HepG2 (cell line): Measurements from ENCODE around the gene KRT76.

Experiments
- ARID3A ChIP-seq: IDR thresholded peaks from 2 replicates; pipeline ENCODE4 v1.6.1; 2012; ENCODE audit warnings: low read depth, low read length, improper control_type of control experiment
- CTCF ChIP-seq: sonication (generic); formaldehyde crosslinking; IDR thresholded peaks from 2 replicates; pipeline ENCODE4 v1.5.0; 2020; ENCODE audit warnings: mild to moderate bottlenecking, missing genetic modification reagents, moderate library complexity
- POLR2AphosphoS5 ChIP-seq: IDR thresholded peaks from 2 replicates; pipeline ENCODE4 v1.6.1; 2012; ENCODE audit warnings: low read depth, low read length
- ZNF282 ChIP-seq: fragments of 450-650 bp; IDR thresholded peaks from 2 replicates; pipeline ENCODE4 v1.6.1; 2018; ENCODE audit not compliant: partially characterized antibody
- ZNF530 ChIP-seq: sonication (generic); formaldehyde crosslinking; IDR thresholded peaks from 2 replicates; pipeline ENCODE4 v1.5.0; 2020; ENCODE audit warnings: low read depth, mild to moderate bottlenecking, missing genetic modification reagents

- TF ChIP-seq ARID3A (no peak), ZNF282 (no peak), POLR2AphosphoS5 (no peak), ZNF530 (CRISPR knock-in tag) (no peak), CTCF (CRISPR knock-in tag) (no peak)
Measured at GRCh38 chr12:52817003-52817698, 40.0 kb upstream of the KRT76 start.
